H9 (cell line): Measurements from ENCODE around the gene RPS6KB1. TPM values are rescaled to one million over a fixed set of nuclear protein-coding genes. Genes with fewer than 3 reads are reported as not detected.

Experiments used
- DNase-seq: peaks from one replicate; pipeline ENCODE4 v3.0.0-alpha.2; 2017
- H2AFZ ChIP-seq: one replicate; pipeline ENCODE4 v1.6.1; 2013; ENCODE audit warnings: mild to moderate bottlenecking, low read length, control low read depth, moderate library complexity
- H2AK5ac ChIP-seq: 2 replicates; pipeline ENCODE4 v1.6.1; 2013; ENCODE audit warnings: low read length, control low read depth, mixed read lengths; ENCODE audit not compliant: insufficient read length
- H2BK120ac ChIP-seq: one replicate; pipeline ENCODE4 v1.6.1; 2013; ENCODE audit warnings: low read depth, mild to moderate bottlenecking, low read length, control low read depth, inconsistent platforms; ENCODE audit not compliant: poor library complexity, severe bottlenecking
- H2BK12ac ChIP-seq: 2 replicates; pipeline ENCODE4 v1.6.1; 2013; ENCODE audit warnings: low read length, control low read depth, mixed read lengths, low read depth; ENCODE audit not compliant: insufficient read length
- H2BK15ac ChIP-seq: 2 replicates; pipeline ENCODE4 v1.6.1; 2013; ENCODE audit warnings: low read depth, low read length, control low read depth
- H2BK20ac ChIP-seq: one replicate; pipeline ENCODE4 v1.6.1; 2013; ENCODE audit warnings: low read depth, mild to moderate bottlenecking, low read length, control low read depth, inconsistent platforms; ENCODE audit not compliant: poor library complexity, severe bottlenecking
- H2BK5ac ChIP-seq: 2 replicates; pipeline ENCODE4 v1.6.1; 2013; ENCODE audit warnings: low read length, control low read depth, mixed read lengths; ENCODE audit not compliant: insufficient read length
- H3K14ac ChIP-seq: 2 replicates; pipeline ENCODE4 v1.6.1; 2013; ENCODE audit warnings: low read length, control low read depth; ENCODE audit not compliant: insufficient read depth
- H3K18ac ChIP-seq: 2 replicates; pipeline ENCODE4 v1.6.1; 2013; ENCODE audit warnings: low read depth, mild to moderate bottlenecking, mixed read lengths, low read length, control low read depth; ENCODE audit not compliant: insufficient read length
- H3K23ac ChIP-seq: 2 replicates; pipeline ENCODE4 v1.6.1; 2013; ENCODE audit warnings: low read length, control low read depth, mixed read lengths, low read depth; ENCODE audit not compliant: insufficient read length
- H3K23me2 ChIP-seq: 2 replicates; pipeline ENCODE4 v1.6.1; 2013; ENCODE audit warnings: low read depth, mild to moderate bottlenecking, mixed read lengths, low read length, control low read depth; ENCODE audit not compliant: insufficient read length, poor library complexity, severe bottlenecking
- H3K27ac ChIP-seq: 2 replicates; pipeline ENCODE4 v1.5.1; 2013; ENCODE audit warnings: low read length, control low read depth, mixed read lengths, low read depth; ENCODE audit not compliant: insufficient read length
- H3K27me3 ChIP-seq: 2 replicates; pipeline ENCODE4 v1.6.1; 2013; ENCODE audit warnings: low read length, control low read depth, inconsistent platforms; ENCODE audit not compliant: insufficient read depth
- H3K4ac ChIP-seq: 2 replicates; pipeline ENCODE4 v1.6.1; 2013; ENCODE audit warnings: low read depth, mild to moderate bottlenecking, control low read depth, inconsistent platforms, low read length, moderate library complexity
- H3K4me1 ChIP-seq: 2 replicates; pipeline ENCODE4 v1.6.1; 2013; ENCODE audit warnings: low read length, control low read depth, inconsistent platforms; ENCODE audit not compliant: insufficient read depth
- H3K4me2 ChIP-seq: 2 replicates; pipeline ENCODE4 v1.6.1; 2013; ENCODE audit warnings: low read length, control low read depth, mixed read lengths; ENCODE audit not compliant: insufficient read length, insufficient read depth
- H3K56ac ChIP-seq: 2 replicates; pipeline ENCODE4 v1.6.1; 2013; ENCODE audit warnings: low read depth, mild to moderate bottlenecking, mixed read lengths, low read length, control low read depth; ENCODE audit not compliant: insufficient read length
- H3K79me1 ChIP-seq: 2 replicates; pipeline ENCODE4 v1.6.1; 2013; ENCODE audit warnings: low read depth, mild to moderate bottlenecking, moderate library complexity, low read length, control low read depth, inconsistent platforms; ENCODE audit not compliant: insufficient read depth, poor library complexity, severe bottlenecking
- H3K79me2 ChIP-seq: 2 replicates; pipeline ENCODE4 v1.6.1; 2013; ENCODE audit warnings: low read length, control low read depth, inconsistent platforms; ENCODE audit not compliant: insufficient read depth
- H3K9ac ChIP-seq: 2 replicates; pipeline ENCODE4 v1.6.1; 2013; ENCODE audit warnings: low read length, control low read depth, mixed read lengths; ENCODE audit not compliant: insufficient read length; ENCODE audit errors: extremely low read depth
- H3K9me3 ChIP-seq: one replicate; pipeline ENCODE4 v1.6.1; 2013; ENCODE audit warnings: low read depth, low read length, inconsistent platforms; ENCODE audit not compliant: control insufficient read depth
- H3T11ph ChIP-seq: one replicate; pipeline ENCODE4 v1.6.1; 2013; ENCODE audit warnings: mild to moderate bottlenecking, low read length, control low read depth, inconsistent platforms
- H4K20me1 ChIP-seq: one replicate; pipeline ENCODE4 v1.6.1; 2013; ENCODE audit not compliant: control insufficient read depth, insufficient read length, insufficient read depth
- H4K5ac ChIP-seq: 2 replicates; pipeline ENCODE4 v1.6.1; 2013; ENCODE audit warnings: low read depth, mild to moderate bottlenecking, mixed read lengths, low read length, control low read depth; ENCODE audit not compliant: insufficient read length
- H4K8ac ChIP-seq: replicated peaks from 2 replicates; pipeline ENCODE4 v1.6.1; 2013; ENCODE audit warnings: low read length, control low read depth, mixed read lengths, low read depth; ENCODE audit not compliant: insufficient read length
- H4K91ac ChIP-seq: 2 replicates; pipeline ENCODE4 v1.6.1; 2013; ENCODE audit warnings: low read depth, mild to moderate bottlenecking, moderate library complexity, mixed read lengths, low read length, control low read depth; ENCODE audit not compliant: insufficient read length
- H3K27ac Mint-ChIP-seq, 3 experiments: 2 replicates in 2 of 3; 3 replicates in 1 of 3; pipeline ENCODE4 v1.8.0; 2020 to 2021; ENCODE audit warnings: mixed read lengths in 3 of 3, mild to moderate bottlenecking in 1 of 3, moderate library complexity in 1 of 3
- H3K27me3 Mint-ChIP-seq: 2 replicates; pipeline ENCODE4 v1.8.0; 2021; ENCODE audit warnings: low read depth, mild to moderate bottlenecking, moderate library complexity, mixed read lengths
- H3K36me3 Mint-ChIP-seq, 3 experiments: 2 replicates in 2 of 3; 3 replicates in 1 of 3; pipeline ENCODE4 v1.8.0; 2020 to 2021; ENCODE audit warnings: low read depth in 3 of 3, mixed read lengths in 3 of 3; ENCODE audit not compliant: insufficient read depth in 1 of 3
- H3K4me1 Mint-ChIP-seq, 2 experiments: 2 replicates each; pipeline ENCODE4 v1.8.0; 2020; ENCODE audit warnings: mixed read lengths in 2 of 2
- H3K4me3 Mint-ChIP-seq, 2 experiments: 2 replicates in 1 of 2; 3 replicates in 1 of 2; pipeline ENCODE4 v1.8.0; 2020 to 2021; ENCODE audit warnings: mild to moderate bottlenecking in 2 of 2, mixed read lengths in 2 of 2, moderate library complexity in 1 of 2
- H3K9me3 Mint-ChIP-seq, 2 experiments: 2 replicates in 1 of 2; 3 replicates in 1 of 2; pipeline ENCODE4 v1.8.0; 2020; ENCODE audit warnings: mild to moderate bottlenecking in 2 of 2, mixed read lengths in 2 of 2, moderate library complexity in 1 of 2
- WGBS: extraction: QIAGEN DNeasy Blood & Tissue Kit; methylation state at CpG from one replicate; pipeline ENCODE4 v1.1.7; 2013; ENCODE audit warnings: missing lambda C conversion rate, low lambda C conversion rate, mixed read lengths; ENCODE audit not compliant: insufficient read length; ENCODE audit errors: extremely low coverage; 5-methylcytosine and 5-hydroxymethylcytosine counted together
- total RNA-seq: library from RNA; stranded (reverse); gene quantifications from 2 replicates; pipeline ENCODE4 v1.2.1, GENCODE V29; 2021
- TF ChIP-seq, protein P1 (sequence below): fragments of 200-600 bp; sonication (generic); conservative IDR thresholded peaks from 3 replicates; pipeline ENCODE4 v1.8.0; 2021; ENCODE audit warnings: antibody characterized with exemption, mild to moderate bottlenecking

The RPS6KB1 gene
- total RNA-seq, 1 experiment from 2014 or later: 36.1 TPM

DNA sequence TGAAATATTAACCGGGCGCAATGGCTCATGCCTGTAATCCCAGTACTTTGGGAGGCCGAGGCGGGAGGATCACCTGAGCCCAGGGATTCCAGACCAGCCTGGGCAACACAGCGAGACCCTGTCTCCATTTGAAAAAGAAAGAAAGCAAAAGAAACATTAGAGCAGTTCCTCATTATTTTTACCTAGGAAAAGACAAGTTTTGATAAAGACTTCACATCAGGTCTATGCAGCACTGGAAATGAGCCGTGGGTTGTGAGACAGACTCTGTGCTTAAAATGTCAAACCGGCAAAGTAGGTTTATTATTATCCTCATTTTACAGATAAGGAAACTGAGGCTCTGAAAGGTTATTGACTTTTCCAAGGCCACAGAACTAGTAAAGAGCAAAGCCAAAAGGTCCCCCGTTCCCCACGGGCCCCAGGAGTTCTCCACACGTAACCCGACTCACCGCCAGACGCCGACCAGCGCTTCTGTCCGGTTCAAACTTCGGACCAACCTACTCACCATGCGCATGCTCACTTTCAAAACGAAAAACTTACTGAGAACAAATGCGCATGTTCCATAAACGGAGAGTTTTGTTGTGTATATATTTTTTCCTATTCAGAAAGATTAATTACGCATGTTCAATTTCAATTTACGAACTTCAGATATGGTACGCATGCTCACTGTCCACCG, 534 bp upstream of the RPS6KB1 start:
- no CpG with 5 or more reads among the region's 25 CpGs for WGBS
- DNase-seq: no peak
- Histone ChIP-seq H3K27ac (no peak overlapping the region), H3K4me1 (no peaks in the 10 kb centered on the region), H4K8ac (no peak overlapping the region), H4K20me1 (no peaks in the 10 kb centered on the region), H2BK5ac (no peak overlapping the region), H3K9ac (peak overlapping the region; percentile 2), H2BK20ac (no peak overlapping the region), H3K4me2 (peak overlapping the region; percentile 71), H3K79me1 (no peaks in the 10 kb centered on the region), H2BK15ac (no peak overlapping the region), H3K14ac (no peak overlapping the region), H2AK5ac (no peak overlapping the region), H3K9me3 (no peaks in the 10 kb centered on the region), H2BK120ac (no peak overlapping the region), H3K79me2 (peaks cover 5% of the 10 kb centered on the region; the same call in 1 of the 2 replicates), H3K18ac (no peak overlapping the region), H2BK12ac (no peak overlapping the region), H3K56ac (no peak overlapping the region), H3K27me3 (no peaks in the 10 kb centered on the region; the same call in 1 of the 2 replicates), H4K5ac (no peak overlapping the region), H3K23me2 (no peaks in the 10 kb centered on the region), H2AFZ (no peak overlapping the region), H3K4ac (no peak overlapping the region), H3K23ac (no peak overlapping the region), H4K91ac (no peak overlapping the region), H3T11ph (no peak overlapping the region)
- TF ChIP-seq, protein P1, sequence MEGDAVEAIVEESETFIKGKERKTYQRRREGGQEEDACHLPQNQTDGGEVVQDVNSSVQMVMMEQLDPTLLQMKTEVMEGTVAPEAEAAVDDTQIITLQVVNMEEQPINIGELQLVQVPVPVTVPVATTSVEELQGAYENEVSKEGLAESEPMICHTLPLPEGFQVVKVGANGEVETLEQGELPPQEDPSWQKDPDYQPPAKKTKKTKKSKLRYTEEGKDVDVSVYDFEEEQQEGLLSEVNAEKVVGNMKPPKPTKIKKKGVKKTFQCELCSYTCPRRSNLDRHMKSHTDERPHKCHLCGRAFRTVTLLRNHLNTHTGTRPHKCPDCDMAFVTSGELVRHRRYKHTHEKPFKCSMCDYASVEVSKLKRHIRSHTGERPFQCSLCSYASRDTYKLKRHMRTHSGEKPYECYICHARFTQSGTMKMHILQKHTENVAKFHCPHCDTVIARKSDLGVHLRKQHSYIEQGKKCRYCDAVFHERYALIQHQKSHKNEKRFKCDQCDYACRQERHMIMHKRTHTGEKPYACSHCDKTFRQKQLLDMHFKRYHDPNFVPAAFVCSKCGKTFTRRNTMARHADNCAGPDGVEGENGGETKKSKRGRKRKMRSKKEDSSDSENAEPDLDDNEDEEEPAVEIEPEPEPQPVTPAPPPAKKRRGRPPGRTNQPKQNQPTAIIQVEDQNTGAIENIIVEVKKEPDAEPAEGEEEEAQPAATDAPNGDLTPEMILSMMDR: no peak
- Mint-ChIP-seq H3K27me3 (no peaks in the 10 kb centered on the region; the same call in 1 of the 2 replicates), H3K4me3 (peak overlapping the region; percentile 93 to 99), H3K4me1 (peaks cover 8 to 13% of the 10 kb centered on the region in 2 experiments), H3K36me3 (peaks cover 8 to 24% (median 21%) of the 10 kb centered on the region in 3 experiments; a peak in 6 of 7 replicates), H3K27ac (peak overlapping the region in 2 of 3 experiments; percentile 84 to 92; a peak in 5 of 7 replicates), H3K9me3 (no peaks in the 10 kb centered on the region)
